IPS-NIHi7 (cell line): ENCODE results near the gene GAS6.

Source experiments
- DNase-seq: peaks from one replicate; pipeline ENCODE4 v3.0.0; 2012; ENCODE audit warnings: mixed read lengths; ENCODE audit errors: extremely low spot score

The GAS6 gene

DNA sequence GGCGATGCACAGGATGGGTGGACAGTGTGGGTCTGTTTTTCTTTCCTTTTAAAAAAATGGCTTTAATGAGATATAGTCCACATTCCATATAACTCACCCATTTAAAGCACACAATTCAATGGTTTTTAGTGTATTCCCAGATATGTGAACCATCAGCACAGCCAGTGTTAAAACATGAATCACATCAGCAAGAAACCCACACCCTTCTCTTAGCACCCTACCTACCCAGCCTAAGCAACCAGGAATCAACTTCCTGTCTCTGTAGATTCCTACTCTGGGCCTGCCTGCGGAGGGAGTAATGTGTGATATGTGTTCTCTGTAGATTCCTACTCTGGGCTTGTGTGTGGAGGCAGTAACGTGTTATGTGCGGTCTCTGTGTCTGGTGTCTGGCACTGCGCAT lies 92.9 kb downstream of the GAS6 start:
- no peak for DNase-seq
